Measurements from ENCODE around the gene GRIA3.
"Not testable (repeated sequence)": the region's sequence is repeated elsewhere in the genome, so short reads cannot be mapped to it uniquely, and the experiment has no call there.

GRIA3 gene

DNA sequence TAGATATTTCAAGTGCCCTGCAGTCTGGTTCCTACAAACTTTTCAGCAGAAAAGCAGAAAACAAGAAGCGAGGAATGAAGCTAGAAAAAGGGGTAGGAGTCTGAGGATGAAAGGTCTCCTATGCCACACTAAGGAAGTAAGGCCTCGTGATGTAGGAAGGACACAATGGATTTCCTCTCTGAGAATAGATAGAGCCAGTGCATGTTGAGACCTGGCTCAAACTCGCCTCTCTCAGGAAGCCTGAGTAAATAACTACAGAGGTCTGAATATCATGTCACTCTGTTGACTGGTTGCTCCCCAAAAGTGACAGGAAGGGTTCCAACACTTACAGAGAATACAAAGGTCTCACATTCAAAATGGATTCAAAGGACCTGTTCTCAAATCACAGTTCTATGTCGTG, 93.3 kb downstream of the GRIA3 start:
- DNase-seq (ENCODE audit: low read depth) = no peak

DNA sequence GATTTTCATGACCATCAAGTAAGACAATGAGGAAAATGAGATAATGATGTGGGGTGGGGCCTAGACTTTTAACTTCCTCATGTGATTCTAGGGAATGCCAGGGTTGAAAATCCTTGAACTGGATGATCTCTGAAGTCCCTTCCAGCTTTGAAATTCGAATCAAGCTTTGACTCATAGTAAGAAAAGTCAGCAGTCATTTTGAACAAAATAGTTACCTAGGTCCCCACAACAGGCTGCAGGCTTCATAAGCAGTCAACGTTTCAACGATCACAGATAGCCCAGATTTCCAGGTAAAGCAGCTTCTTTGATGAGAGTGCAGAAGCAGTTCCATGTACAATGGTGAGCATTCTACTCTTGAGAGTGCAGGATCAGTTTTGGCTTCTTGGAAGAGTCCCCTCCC, 93.7 kb downstream of the GRIA3 start:
- DNase-seq (ENCODE audit: low read depth) = no peak

- DNase-seq (ENCODE audit: low read depth) = no peak
These were observed 98.2 kb downstream of the GRIA3 start for GRCh38 chrX:123282241-123282640.

GRCh38 chrX:123283407-123283806, 99.3 kb downstream of the GRIA3 start:
- DNase-seq (ENCODE audit: low read depth) = not testable (repeated sequence)

- DNase-seq (ENCODE audit: low read depth) = no peak
These were observed 107.5 kb downstream of the GRIA3 start for GRCh38 chrX:123291623-123292022.

DNA sequence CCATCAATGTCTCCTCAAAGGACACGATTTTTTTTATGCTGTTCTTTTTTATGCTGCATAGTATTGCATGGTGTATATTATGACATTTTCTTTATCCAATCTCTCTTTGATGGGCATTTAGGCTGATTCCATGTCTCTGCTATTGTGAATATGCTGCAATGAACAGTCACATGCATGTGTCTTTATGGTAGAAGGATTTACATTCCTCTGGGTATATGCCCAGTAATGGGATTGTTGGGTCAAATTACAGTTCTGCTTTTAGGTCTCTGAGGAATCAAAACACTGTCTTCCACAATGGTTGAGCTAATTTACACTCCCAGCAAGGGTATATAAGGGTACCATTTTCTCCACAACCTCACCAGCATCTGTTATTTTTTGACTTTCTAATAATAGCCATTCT, 113.9 kb downstream of the GRIA3 start:
- DNase-seq (ENCODE audit: low read depth) = no peak

GRCh38 chrX:123303429-123303828, 119.4 kb downstream of the GRIA3 start:
- no peak for DNase-seq (ENCODE audit: low read depth)

DNA sequence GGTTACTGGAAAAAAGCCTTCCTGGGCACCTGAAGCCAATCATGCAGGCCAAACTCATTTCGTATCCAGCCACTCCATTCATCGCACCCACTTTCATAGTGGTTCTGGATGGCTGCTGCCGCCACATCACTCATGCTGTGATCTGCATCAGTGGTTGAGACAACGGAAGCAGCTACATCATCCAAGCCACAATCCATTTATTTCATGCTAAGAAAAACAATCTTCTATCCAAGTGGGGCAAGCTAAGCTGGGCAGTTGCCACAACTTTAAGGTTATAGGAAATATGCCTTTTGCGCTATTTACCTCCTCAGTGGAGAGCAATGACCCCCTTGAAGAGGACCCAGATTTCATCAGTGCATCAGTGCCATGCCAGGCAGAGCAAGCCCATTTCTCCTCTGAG, 124.6 kb downstream of the GRIA3 start:
- DNase-seq (ENCODE audit: low read depth) = no peak

- no peak for DNase-seq (ENCODE audit: low read depth)
These were observed 126.0 kb downstream of the GRIA3 start for GRCh38 chrX:123310112-123310511.

DNA sequence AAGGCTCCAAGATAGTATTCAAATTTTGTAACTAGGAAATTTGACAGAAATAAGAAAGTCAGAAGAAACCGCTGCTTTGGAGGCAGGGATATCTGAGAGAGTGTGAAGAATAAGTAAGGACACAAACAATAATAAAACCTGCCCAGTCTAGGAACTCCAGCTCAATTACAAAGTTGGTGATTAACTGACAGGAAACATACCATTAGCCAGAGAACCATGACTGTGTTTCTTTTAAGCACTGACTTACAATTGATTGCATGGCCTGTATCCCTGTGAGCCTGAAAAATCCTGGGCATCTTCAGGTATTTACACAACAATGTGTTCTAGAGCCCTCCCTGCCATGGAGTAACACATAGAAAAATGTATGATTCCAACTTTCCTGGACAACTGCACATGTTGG, 127.4 kb downstream of the GRIA3 start:
- no peak for DNase-seq (ENCODE audit: low read depth)

GRCh38 chrX:123313486-123313885, 129.4 kb downstream of the GRIA3 start:
- DNase-seq (ENCODE audit: low read depth) = no peak

GRCh38 chrX:123320622-123321021, 136.5 kb downstream of the GRIA3 start:
- no peak for DNase-seq (ENCODE audit: low read depth)

- no peak for DNase-seq (ENCODE audit: low read depth)
These were observed 138.5 kb downstream of the GRIA3 start for GRCh38 chrX:123322536-123322935.

GRCh38 chrX:123324625-123325024, 140.5 kb downstream of the GRIA3 start:
- DNase-seq (ENCODE audit: low read depth) = no peak

- no peak for DNase-seq (ENCODE audit: low read depth)
These were observed 146.3 kb downstream of the GRIA3 start for GRCh38 chrX:123330229-123330942.

DNA sequence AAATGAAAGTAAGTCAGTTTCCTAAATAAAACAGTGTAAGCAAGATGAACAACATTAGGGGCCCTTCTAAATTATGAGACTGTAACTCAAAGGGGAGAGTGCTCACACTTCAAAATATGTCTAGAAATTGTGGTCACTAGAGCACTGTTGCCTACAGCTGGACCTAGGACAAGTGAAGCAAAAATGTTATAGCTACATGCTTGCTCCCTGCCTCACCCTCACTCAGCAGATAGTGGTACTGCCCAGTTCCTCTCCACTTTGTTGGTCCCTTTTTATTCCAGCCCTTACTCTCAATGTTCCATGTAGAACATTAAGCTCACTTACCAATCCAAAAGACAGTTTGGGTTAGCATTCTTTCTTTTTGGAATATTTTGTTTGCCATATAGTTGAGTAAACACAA, 147.3 kb downstream of the GRIA3 start:
- DNase-seq (ENCODE audit: low read depth) = no peak

GRCh38 chrX:123331859-123332258, 147.8 kb downstream of the GRIA3 start:
- no peak for DNase-seq (ENCODE audit: low read depth)

- no peak for DNase-seq (ENCODE audit: low read depth)
These were observed 152.6 kb downstream of the GRIA3 start for GRCh38 chrX:123336666-123337065.

DNA sequence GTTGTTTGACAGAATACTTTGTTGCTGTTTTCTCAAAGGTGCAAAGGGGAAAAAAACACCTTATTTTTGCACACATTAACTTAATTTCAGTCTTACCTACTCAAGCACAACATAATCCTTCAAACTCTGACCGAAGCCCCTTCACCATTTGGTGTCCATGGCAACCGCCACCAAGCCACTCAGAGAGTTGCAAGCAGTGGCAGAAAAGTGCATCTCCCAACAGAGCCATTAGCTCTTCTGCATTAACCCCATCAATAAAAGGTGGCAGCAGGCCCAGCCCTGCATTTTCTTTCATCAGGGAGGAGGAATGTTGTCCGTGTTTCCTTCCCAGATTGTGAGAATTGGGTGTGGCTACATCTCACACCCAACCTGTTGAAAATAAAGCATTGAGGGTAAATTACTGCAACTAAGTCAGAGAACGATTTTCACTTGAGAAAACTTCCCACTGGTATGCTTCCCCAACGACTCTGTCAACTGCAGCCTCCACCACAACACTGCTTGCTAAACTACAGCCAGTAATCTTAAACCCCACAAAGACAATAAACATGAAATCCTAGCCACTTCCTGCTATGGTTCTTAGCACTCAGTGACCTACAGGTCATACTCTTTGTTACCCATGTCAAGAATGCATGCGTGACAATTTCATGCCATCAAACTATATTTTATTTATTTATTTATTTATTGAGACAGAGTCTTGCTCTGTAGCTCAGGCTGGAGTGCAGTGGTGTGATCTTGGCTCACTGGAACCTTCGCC, 154.0 kb downstream of the GRIA3 start:
- DNase-seq (ENCODE audit: low read depth) = no peak

DNA sequence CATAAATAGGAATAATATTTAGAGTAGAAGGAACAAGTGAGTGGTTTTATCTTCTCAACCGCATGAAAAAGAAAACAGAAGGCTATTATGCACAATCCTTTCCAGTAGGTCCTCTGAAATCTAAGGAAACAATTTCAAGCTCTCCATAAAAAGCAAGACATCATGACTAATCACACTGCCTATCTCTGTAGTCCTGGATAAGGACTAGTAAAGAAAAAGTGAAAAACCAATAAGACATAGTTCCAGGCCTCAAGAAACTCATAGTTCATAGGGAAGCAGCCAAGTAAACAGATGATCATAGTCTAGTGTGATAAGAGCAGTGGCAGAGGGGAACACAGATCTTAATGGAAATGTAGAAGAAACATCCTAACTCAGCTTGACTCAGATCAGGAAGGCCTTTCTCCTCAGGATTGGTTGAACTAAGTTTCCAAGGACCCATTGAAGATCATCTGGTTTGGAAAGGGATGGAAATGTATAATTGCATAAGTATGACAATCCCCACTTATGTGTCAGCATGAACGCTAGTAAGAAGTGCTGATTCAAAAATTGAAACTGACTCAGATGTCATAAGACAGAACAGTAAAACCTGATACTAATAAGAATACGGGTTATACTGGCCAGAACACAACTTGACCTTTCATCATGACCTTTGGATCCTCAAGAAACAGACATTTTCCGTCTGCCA, 155.3 kb downstream of the GRIA3 start:
- DNase-seq (ENCODE audit: low read depth) = no peak

DNA sequence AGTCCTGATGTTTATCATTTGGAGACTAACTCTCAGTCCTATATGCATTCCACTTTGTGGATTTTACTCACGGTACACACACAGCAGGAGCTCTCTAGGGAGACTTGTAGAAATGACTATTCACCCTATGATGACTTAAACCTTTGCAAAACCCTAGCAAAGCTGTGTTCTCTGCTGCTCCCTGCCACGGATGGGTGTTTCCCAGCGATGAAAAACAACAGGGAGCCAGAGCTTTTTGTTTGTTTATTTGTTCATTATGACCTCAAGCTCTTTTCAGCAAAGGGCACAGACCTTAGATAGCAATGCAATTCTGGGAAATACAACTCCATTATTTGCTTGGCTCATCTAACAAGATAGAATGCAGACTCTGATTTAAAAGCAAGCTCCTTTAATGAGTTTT, 156.6 kb downstream of the GRIA3 start:
- DNase-seq (ENCODE audit: low read depth) = no peak

GRCh38 chrX:123348468-123348867, 164.4 kb downstream of the GRIA3 start:
- no peak for DNase-seq (ENCODE audit: low read depth)

GRCh38 chrX:123350226-123350625, 166.1 kb downstream of the GRIA3 start:
- DNase-seq (ENCODE audit: low read depth) = no peak

All from CMK (cell line).